ENCODE results near the gene FUBP3.
"Not testable (repeated sequence)": the region's sequence is repeated elsewhere in the genome, so short reads cannot be mapped to it uniquely, and the experiment has no call there.

Gene FUBP3

DNA sequence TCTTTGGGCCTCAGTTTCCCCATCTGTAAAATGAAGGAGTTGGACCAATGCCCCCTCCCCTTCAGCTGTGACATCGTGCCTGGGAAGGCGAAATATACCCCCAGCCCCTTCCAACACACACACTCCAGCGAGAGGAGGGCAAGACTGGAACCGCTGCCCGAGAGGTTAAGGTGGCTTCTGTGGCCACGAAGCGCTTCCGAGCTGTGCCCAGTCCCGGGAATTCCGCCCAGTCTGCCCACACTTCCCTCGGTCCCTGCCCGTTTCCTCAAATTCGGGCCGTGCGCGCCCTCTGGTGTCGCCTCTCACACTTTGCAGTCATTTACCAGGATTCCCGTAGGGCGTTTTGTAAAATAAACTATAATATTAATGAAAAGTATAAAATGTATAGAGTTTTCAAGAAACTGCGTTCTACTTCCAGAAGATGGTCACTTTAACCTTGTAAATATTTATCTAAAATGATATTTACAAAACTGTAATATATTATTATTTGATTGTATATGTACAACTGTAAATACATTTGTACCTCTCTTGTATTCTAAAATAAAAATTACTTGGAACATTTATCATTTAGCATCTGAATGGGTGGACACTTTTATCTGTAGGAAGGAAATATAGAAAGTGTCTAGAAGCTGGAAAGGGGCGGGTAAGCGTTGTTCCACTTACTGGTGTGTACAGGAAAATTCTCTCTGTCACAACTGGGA is 103.2 kb downstream of the FUBP3 start:
- peak; percentile 21 to 42 for DNase-seq (ENCODE audit: low read depth in 2 of 2)

DNA sequence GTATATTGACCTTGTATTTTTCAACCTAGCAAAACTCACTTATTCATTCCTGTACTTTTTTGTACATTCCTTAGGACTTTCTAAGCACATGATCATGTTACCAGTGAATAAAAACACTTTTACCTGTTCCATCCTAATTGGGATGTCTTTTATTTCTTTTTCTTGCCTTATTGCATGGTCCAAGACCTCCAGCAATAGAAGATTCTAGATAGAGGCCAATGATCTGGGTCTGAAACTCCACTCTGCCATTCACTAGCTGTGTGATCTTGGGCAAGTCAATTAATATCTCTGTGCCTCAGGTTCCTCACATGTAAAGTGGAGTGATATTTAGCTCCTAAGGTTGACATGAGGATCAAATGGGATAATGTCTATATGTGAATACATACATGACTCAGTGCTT is 105.7 kb downstream of the FUBP3 start:
- DNase-seq (ENCODE audit: low read depth in 2 of 2) = no peak

DNA sequence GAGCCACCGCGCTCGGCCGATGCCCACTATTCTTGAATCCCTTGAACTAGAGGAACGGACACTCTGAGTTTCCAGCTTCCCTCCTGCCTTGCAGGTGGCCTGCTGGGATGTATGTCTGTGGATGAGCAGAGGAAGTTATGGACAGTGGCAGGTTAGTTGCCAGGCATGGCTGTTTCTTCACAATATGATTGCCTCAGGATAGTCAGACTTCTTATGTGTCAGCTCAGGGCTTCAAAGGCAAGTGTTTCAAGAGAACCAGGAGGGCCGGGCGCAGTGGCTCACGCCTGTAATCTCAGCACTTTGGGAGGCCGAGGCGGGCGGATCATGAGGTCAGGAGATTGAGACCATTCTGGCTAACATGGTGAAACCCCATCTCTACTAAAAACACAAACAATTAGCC is 106.6 kb downstream of the FUBP3 start:
- not testable (repeated sequence) for DNase-seq (ENCODE audit: low read depth in 2 of 2)

DNA sequence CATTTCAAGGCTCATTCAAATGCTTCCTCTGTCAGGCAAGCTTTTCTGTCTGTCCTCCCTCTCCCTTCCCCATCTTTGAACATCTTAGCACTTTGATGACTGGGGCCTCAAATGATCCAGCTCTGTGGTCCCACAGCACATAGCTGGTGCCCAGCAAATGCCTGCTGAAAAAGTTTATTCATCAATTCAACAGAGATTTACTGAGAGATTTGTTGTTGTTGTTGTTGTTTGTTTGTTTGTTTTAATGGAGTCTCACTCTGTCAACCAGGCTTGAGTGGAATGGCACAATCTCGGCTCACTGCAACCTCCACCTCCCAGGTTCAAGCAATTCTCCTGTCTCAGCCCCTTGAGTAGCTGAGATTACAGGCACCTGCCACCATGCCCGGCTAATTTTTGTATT is 108.2 kb downstream of the FUBP3 start:
- no peak for DNase-seq (ENCODE audit: low read depth in 2 of 2)
